ENCODE results near the gene ESRRB.

- TF ChIP-seq, protein P1, sequence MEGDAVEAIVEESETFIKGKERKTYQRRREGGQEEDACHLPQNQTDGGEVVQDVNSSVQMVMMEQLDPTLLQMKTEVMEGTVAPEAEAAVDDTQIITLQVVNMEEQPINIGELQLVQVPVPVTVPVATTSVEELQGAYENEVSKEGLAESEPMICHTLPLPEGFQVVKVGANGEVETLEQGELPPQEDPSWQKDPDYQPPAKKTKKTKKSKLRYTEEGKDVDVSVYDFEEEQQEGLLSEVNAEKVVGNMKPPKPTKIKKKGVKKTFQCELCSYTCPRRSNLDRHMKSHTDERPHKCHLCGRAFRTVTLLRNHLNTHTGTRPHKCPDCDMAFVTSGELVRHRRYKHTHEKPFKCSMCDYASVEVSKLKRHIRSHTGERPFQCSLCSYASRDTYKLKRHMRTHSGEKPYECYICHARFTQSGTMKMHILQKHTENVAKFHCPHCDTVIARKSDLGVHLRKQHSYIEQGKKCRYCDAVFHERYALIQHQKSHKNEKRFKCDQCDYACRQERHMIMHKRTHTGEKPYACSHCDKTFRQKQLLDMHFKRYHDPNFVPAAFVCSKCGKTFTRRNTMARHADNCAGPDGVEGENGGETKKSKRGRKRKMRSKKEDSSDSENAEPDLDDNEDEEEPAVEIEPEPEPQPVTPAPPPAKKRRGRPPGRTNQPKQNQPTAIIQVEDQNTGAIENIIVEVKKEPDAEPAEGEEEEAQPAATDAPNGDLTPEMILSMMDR (IDR thresholded peaks at IDR 0.05), result no peak
- TF ChIP-seq POLR2A (IDR thresholded peaks at IDR 0.05) (no peak), POLR2AphosphoS5 (IDR thresholded peaks at IDR 0.05) (no peak), EP300 (IDR thresholded peaks at IDR 0.05) (no peak)
These were observed 45.7 kb downstream of the ESRRB start for GRCh38 chr14:76421662-76422061.

Data from stomach (tissue), 4 donors.